GM10266 (cell line): Measurements from ENCODE around the gene NUFIP2.
"Not testable (repeated sequence)": the region's sequence is repeated elsewhere in the genome, so short reads cannot be mapped to it uniquely, and the experiment has no call there.

Source experiments
- DNase-seq: peaks from one replicate; pipeline ENCODE4 v3.0.0; 2012; ENCODE audit errors: extremely low spot score
- TF ChIP-seq, protein P1 (sequence below): IDR thresholded peaks from 2 replicates; pipeline ENCODE4 v1.5.1; 2012; ENCODE audit warnings: mild to moderate bottlenecking, low read depth; ENCODE audit not compliant: control insufficient read depth, insufficient read depth; ENCODE audit errors: missing control alignments

The NUFIP2 gene

DNA sequence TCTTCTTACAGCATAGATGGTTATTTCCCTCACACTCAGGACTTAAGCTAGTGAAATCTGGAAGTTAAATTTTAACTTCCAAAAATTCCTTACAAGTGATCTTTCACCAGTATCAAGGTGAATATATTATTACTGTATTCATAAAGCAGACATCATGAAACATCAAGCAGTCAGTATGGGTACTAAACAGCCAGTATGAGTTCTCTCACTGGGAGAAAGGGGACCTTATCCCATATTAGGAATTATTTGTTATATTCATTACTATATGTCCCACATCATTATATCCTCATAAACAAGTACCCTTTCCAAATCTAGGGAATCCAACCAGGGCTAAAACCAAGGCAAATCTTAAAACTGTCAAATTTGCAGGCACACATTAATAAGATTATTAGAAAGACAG lies 15.3 kb downstream of the NUFIP2 start:
- DNase-seq = no peak
- TF ChIP-seq, protein P1, sequence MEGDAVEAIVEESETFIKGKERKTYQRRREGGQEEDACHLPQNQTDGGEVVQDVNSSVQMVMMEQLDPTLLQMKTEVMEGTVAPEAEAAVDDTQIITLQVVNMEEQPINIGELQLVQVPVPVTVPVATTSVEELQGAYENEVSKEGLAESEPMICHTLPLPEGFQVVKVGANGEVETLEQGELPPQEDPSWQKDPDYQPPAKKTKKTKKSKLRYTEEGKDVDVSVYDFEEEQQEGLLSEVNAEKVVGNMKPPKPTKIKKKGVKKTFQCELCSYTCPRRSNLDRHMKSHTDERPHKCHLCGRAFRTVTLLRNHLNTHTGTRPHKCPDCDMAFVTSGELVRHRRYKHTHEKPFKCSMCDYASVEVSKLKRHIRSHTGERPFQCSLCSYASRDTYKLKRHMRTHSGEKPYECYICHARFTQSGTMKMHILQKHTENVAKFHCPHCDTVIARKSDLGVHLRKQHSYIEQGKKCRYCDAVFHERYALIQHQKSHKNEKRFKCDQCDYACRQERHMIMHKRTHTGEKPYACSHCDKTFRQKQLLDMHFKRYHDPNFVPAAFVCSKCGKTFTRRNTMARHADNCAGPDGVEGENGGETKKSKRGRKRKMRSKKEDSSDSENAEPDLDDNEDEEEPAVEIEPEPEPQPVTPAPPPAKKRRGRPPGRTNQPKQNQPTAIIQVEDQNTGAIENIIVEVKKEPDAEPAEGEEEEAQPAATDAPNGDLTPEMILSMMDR = no peak

GRCh38 chr17:29273924-29274323 lies 20.0 kb downstream of the NUFIP2 start:
- TF ChIP-seq, protein P1 = no peak
- no peak for DNase-seq

DNA sequence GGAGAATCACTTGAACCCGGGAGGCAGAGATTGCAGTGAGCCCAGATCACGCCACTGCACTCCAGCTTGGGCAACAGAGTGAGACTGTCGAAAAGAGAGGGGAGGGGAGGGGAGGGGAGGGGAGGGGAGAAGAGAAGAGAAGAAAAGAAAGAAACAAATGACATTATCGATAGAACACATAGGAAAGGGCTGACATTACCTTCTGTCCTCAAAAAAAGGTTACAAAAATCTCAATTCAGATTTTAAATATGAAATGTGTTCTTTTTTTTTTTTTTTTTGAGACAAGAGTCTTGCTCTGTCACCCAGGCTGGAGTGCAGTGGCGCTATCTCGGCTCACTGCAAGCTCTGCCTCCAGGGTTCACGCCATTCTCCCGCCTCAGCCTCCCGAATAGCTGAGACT lies 22.0 kb downstream of the NUFIP2 start:
- DNase-seq = not testable (repeated sequence)

- DNase-seq = no peak
- TF ChIP-seq, protein P1 = no peak
Observed at GRCh38 chr17:29263916-29264315, 30.0 kb downstream of the NUFIP2 start.

- TF ChIP-seq, protein P1 = no peak
- no peak for DNase-seq
Observed at GRCh38 chr17:29257756-29258155, 36.2 kb downstream of the NUFIP2 start.

GRCh38 chr17:29256735-29257466 lies 37.0 kb downstream of the NUFIP2 start:
- DNase-seq = no peak
- TF ChIP-seq, protein P1 = no peak

- no peak for DNase-seq
- TF ChIP-seq, protein P1 = no peak
Observed at GRCh38 chr17:29255926-29256522, 37.9 kb downstream of the NUFIP2 start.
